HL-60 (cell line): Measurements from ENCODE around the gene PPP1R17.

Source experiments
- CTCF ChIP-seq: IDR thresholded peaks from one replicate; pipeline ENCODE4 v1.5.1; 2011; ENCODE audit warnings: low read length, control low read depth, inconsistent platforms; ENCODE audit not compliant: insufficient read depth
- POLR2AphosphoS5 ChIP-seq: IDR thresholded peaks from 2 replicates; pipeline ENCODE4 v1.6.1; 2012; ENCODE audit warnings: low read depth
- TF ChIP-seq, protein P1 (sequence below): IDR thresholded peaks from 2 replicates; pipeline ENCODE4 v1.6.1; 2012; ENCODE audit warnings: low read depth; ENCODE audit not compliant: insufficient replicate concordance

DNA sequence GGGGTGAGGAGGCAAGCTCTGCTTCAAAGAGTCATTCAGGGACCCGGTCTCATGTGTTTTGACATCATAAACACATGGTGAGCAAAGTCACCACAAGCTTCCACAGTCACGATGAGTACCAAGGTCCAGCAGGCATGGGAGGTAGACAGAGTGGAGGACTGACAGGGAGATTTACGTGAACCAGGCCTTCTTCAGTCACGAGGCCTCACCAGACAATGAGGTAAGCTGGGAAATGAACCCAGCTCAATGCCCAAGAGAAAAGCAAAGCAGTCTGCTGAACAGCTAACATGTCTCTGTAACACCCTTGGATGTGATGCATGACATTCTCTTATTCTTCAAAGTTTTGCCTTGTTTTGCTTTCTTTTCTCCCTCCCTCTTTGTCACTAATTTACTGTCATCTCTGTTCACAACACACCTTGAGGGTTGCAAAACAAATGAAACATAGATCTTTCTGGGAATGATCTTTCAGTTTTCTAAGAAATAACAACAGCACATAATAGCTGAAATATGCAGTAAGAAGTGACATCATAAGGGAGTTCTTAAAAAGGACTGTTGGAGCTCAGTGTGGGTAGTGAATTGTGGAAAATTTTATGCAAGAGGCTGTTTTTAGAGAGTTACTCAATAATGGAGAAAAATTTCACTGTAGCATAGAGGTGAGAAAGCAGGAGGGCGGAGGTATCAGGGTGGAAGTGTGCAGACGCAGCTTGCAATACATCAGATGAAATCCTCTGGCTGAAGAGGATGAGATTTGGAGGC is 9.0 kb downstream of the PPP1R17 start:
- TF ChIP-seq CTCF (no peak), POLR2AphosphoS5 (no peak)
- TF ChIP-seq, protein P1, sequence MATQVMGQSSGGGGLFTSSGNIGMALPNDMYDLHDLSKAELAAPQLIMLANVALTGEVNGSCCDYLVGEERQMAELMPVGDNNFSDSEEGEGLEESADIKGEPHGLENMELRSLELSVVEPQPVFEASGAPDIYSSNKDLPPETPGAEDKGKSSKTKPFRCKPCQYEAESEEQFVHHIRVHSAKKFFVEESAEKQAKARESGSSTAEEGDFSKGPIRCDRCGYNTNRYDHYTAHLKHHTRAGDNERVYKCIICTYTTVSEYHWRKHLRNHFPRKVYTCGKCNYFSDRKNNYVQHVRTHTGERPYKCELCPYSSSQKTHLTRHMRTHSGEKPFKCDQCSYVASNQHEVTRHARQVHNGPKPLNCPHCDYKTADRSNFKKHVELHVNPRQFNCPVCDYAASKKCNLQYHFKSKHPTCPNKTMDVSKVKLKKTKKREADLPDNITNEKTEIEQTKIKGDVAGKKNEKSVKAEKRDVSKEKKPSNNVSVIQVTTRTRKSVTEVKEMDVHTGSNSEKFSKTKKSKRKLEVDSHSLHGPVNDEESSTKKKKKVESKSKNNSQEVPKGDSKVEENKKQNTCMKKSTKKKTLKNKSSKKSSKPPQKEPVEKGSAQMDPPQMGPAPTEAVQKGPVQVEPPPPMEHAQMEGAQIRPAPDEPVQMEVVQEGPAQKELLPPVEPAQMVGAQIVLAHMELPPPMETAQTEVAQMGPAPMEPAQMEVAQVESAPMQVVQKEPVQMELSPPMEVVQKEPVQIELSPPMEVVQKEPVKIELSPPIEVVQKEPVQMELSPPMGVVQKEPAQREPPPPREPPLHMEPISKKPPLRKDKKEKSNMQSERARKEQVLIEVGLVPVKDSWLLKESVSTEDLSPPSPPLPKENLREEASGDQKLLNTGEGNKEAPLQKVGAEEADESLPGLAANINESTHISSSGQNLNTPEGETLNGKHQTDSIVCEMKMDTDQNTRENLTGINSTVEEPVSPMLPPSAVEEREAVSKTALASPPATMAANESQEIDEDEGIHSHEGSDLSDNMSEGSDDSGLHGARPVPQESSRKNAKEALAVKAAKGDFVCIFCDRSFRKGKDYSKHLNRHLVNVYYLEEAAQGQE, result no peak
